Cardiac muscle cell (in vitro differentiated cells and primary cell): Measurements from ENCODE around the gene IGF2BP1. TPM values are rescaled to one million over a fixed set of nuclear protein-coding genes. Genes with fewer than 3 reads are reported as not detected.

ENCODE experiments used
- DNase-seq, 2 donors: peaks; one replicate each; pipeline versions ENCODE4 v3.0.0 to v3.0.0-alpha.2; 2010 to 2017; ENCODE audit warnings: low read depth in 1 of 2, low spot score in 1 of 2
- H3K27ac ChIP-seq: fragments of 200-600 bp; sonication (generic); 2 replicates; pipeline ENCODE4 v1.5.1; 2016
- H3K27me3 ChIP-seq: fragments of 200-600 bp; sonication (generic); 2 replicates; pipeline ENCODE4 v1.6.0; 2016; ENCODE audit warnings: control low read depth
- H3K36me3 ChIP-seq: fragments of 200-600 bp; sonication (generic); 2 replicates; pipeline ENCODE4 v1.5.1; 2016; ENCODE audit warnings: control low read depth
- H3K4me1 ChIP-seq: fragments of 200-600 bp; sonication (generic); 2 replicates; pipeline ENCODE4 v1.8.1; 2017; ENCODE audit warnings: low read depth, mild to moderate bottlenecking, mixed run types
- H3K4me3 ChIP-seq: fragments of 200-600 bp; sonication (generic); 2 replicates; pipeline ENCODE4 v1.5.1; 2016; ENCODE audit warnings: mild to moderate bottlenecking
- H3K9me3 ChIP-seq: fragments of 200-600 bp; sonication (generic); 2 replicates; pipeline ENCODE4 v1.5.1; 2017; ENCODE audit warnings: low read depth, mild to moderate bottlenecking, control low read depth
- CTCF ChIP-seq: IDR thresholded peaks from 2 replicates; pipeline ENCODE4 v1.5.1; 2012; ENCODE audit warnings: low read depth, mild to moderate bottlenecking, low read length
- polyA plus RNA-seq: library from polyadenylated mRNA; unstranded; fragments of >200 nt; fragmentation: Nextera tagmentation; extraction: Ambion mirVana; gene quantifications from 2 replicates; pipeline ENCODE4 v1.2.1, GENCODE V29; 2016
- total RNA-seq: library from RNA; depleted of rRNA; stranded (reverse); fragments of >200 nt; gene quantifications from 2 replicates; pipeline ENCODE4 v1.2.3, GENCODE V29; 2016

IGF2BP1 gene
- total and polyA plus RNA-seq, 2 experiments from 2014 or later: 18.7 to 74.0 TPM

DNA sequence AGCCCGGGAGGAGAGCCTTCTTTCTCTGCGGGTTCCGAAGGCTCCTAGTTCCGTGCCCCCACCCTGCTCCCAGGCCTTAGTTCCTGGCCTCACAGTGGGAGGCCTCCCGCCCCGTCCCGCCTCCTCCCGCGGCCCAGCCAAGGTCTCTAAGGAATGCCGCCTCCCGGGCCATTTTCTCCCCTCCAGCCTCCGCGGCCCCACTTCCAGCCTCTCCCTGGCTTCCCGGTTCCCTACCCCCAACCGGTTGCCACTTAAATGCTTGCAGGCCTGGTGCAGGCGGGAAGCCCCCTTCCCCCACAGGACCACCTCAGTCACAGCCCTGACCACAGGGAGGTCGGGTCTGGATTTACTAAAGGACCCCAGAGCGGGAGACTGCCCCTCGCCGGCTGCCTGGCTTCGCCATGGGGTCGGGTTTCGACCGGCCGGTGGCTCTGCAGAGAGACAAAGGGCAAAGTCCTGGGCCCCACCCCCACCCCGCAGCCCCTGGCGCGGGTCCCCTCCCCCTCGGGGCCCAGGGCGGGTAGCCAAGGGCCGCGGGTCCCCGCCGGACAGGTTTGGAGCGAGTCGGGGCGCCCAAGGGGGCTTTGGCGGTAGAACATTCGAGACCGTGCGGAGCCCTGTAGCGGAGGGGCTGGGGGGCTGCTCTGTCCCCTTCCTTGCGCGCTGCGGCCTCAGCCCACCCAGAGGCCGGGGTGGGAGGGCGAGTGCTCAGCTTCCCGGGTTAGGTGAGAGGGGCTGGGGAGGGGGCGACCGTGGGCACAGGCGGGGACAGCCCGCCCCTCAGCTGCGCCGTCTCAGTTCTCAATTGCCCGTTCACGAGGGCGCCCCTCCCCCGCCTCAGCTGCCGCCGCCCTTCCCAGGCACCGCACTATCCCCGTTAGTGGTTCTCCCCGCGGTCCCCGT lies 16.4 kb downstream of the IGF2BP1 start:
- Histone ChIP-seq H3K27me3 (no peaks in the 10 kb centered on the region), H3K9me3 (no peaks in the 10 kb centered on the region), H3K36me3 (peaks cover 6% of the 10 kb centered on the region), H3K4me3 (peak overlapping the region; percentile 26), H3K4me1 (peaks cover 60% of the 10 kb centered on the region), H3K27ac (peak overlapping the region; percentile 98)
- TF ChIP-seq CTCF: no peak
- DNase-seq: peak; percentile 68 to 76

- Histone ChIP-seq H3K27ac (peak overlapping the region; percentile 98), H3K27me3 (no peaks in the 10 kb centered on the region), H3K4me3 (no peak overlapping the region), H3K36me3 (peaks cover 6% of the 10 kb centered on the region), H3K9me3 (no peaks in the 10 kb centered on the region), H3K4me1 (peaks cover 72% of the 10 kb centered on the region)
- no peak for DNase-seq
- no peak for TF ChIP-seq CTCF
These were observed 18.2 kb downstream of the IGF2BP1 start for GRCh38 chr17:49015179-49015923.

- H3K27ac ChIP-seq: peak overlapping the region; percentile 98
These were observed 19.0 kb downstream of the IGF2BP1 start for GRCh38 chr17:49015924-49016774.

DNA sequence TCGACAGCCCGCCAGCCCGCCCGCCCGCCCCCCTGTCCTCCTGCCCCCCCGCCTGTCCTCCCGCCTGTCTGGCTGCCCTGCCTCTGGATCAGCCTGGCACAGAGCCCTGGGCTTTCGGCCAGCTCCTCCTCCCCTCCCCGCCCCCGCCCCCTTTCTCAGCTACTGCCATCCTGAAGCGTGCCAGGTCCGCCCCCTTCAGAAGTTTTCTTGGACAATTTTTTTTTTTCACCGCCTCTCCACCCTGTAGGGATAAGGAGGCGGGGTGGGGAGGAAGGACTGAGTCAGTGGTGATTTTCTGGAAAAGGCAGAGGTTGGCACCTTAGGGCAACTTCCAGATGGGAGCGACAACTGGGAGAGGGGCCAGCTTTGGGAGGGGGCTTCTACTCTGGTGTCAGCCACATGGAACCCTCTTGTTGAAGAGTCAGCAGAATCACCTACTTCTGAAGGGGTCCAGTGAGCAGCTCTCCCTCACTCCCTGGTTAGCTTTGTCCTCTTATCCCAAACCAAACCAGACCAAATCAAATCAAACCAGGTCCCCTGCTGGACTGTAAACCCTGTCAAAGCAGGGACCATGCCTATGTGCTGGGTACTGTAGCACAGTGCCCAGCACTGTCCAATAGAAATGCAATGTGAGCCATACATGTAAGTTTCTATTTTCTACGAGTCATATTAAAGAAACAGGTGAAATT lies 19.7 kb downstream of the IGF2BP1 start:
- H3K9me3 ChIP-seq: no peaks in the 10 kb centered on the region
- TF ChIP-seq CTCF: no peak
- DNase-seq: peak; percentile 33 to 92
- H3K27me3 ChIP-seq: no peaks in the 10 kb centered on the region
- peaks cover 6% of the 10 kb centered on the region for H3K36me3 ChIP-seq
- H3K4me3 ChIP-seq: no peak overlapping the region
- H3K4me1 ChIP-seq: peaks cover 78% of the 10 kb centered on the region
- H3K27ac ChIP-seq: peak overlapping the region; percentile 67

More at GRCh38 chr17:49015924-49016774, 19.0 kb downstream of the IGF2BP1 start:
- Histone ChIP-seq H3K9me3 (no peaks in the 10 kb centered on the region), H3K36me3 (peaks cover 6% of the 10 kb centered on the region), H3K27me3 (no peaks in the 10 kb centered on the region), H3K4me3 (no peak overlapping the region), H3K4me1 (peaks cover 78% of the 10 kb centered on the region)
- peak in 1 of 2 donors; percentile 29 for DNase-seq
- no peak for TF ChIP-seq CTCF
